M059J (cell line): ENCODE data around the gene SRRM4. TPM values are rescaled to one million over a fixed set of nuclear protein-coding genes. Genes with fewer than 3 reads are reported as not detected.

ENCODE experiments used
- DNase-seq: peaks from one replicate; pipeline ENCODE4 v3.0.0-alpha.2; 2012; ENCODE audit warnings: low read depth
- total RNA-seq: library from RNA; depleted of rRNA; stranded (reverse); fragments of >200 nt; shearing (Covaris generic); gene quantifications from 2 replicates; pipeline ENCODE4 v1.2.3, GENCODE V29; 2014

Gene SRRM4
- total RNA-seq, 1 experiment from 2014 or later, result not detected

- DNase-seq, result no peak
Observed at GRCh38 chr12:119117936-119118335, 136.6 kb downstream of the SRRM4 start.

GRCh38 chr12:119118625-119119024 is 137.3 kb downstream of the SRRM4 start:
- DNase-seq, result no peak

DNA sequence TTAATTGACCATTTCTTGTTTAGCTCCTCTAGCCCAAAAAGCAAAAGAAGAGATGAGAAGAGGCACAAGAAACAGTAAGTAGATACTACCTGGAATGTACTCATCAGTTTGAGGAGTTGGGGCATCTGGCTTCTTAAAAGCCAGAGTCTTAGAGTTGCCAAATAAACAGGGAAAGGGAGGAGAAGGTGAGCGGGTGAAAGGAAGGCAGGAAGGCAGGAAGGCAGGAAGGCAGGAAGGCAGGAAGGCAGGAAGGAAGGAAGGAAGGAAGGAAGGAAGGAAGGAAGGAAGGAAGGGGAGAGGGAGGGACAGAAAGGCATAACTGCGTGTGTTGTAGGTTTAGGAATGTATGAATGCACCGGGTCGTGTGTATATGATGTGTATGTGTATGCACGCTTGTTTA is 140.7 kb downstream of the SRRM4 start:
- no peak for DNase-seq

GRCh38 chr12:119122751-119123150 is 141.4 kb downstream of the SRRM4 start:
- no peak for DNase-seq

- DNase-seq, result no peak
Observed at GRCh38 chr12:119128527-119128926, 147.2 kb downstream of the SRRM4 start.

DNA sequence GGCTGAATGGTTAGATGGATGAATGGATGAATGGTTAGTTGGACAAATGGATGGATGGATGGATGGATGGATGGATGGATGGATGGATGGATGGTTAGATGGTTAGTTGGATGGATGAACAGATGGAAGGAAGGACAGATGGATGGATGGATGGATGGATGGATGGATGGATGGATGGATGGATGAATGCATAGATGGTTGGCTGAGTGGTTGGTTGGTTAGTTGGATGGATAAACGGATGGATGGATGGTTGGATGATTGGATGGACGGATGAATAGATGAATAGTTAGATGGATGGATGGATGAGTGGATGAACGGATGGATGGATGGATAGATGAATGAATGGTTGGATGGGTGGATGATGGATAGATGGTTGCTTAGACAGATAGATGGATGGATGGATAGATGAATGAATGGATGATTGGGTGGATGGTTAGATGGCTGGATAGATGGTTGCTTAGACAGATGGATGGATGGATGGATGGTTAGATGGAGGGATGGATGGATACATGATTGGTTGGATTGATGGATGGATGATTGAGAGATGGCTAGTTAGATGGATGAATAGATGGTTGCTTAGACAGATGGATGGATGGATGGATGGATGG is 148.6 kb downstream of the SRRM4 start:
- DNase-seq, result no peak

DNA sequence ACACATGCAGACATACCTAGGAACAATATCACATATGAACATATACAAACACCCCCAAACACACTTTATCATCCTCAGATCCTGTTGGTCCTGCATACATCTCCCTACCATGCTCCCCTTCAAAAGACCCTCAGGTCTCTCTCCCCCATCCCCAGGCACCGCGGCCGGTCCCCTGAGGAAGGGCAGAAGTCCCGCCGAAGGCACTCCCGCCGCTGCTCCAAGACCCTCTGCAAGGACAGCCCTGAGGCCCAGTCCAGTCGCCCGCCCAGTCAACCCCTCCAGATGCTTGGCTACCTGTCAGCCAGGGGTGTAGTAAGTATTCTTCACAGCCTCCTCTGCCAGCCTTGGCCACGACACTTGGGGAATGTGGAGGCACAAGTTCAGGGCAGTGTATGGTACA is 149.2 kb downstream of the SRRM4 start:
- DNase-seq, result no peak

DNA sequence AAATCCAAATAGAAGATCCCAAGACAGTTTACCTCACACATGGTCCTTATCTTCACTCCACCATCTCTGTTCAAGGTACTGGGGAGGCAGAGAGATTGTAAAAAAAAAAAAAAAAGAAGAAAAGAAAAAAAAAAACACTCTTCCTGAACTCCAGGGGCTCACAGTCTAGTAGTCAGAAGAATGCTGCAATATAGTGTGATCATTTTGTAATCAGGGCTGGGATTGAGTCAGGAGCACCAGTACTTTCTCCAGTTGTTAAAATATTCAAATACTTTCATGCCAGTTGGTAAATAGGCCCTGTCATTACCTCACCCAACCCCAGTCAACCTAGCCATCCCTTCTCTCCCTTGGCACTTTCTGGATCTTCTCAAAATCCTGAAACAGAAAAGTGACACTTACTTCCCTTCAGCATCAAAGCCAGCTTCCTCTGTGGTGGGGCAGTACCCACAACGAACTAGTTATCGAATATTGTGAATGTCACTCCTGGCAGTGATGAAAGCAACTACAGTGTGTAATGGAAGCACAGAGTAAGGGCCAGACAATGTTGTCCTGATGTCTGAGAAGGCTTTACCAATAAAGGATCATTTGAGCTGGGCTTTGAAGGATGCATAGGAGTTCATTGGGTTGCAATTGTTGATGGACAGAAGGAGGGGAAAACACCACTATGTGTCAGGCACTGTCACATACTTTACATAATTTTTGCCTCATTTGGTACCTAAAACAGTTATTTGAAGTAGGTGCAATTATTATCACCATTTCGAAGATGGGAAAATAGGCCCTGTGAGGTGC is 153.1 kb downstream of the SRRM4 start:
- DNase-seq, result no peak

- no peak for DNase-seq
Observed at GRCh38 chr12:119136811-119137410, 155.6 kb downstream of the SRRM4 start.

DNA sequence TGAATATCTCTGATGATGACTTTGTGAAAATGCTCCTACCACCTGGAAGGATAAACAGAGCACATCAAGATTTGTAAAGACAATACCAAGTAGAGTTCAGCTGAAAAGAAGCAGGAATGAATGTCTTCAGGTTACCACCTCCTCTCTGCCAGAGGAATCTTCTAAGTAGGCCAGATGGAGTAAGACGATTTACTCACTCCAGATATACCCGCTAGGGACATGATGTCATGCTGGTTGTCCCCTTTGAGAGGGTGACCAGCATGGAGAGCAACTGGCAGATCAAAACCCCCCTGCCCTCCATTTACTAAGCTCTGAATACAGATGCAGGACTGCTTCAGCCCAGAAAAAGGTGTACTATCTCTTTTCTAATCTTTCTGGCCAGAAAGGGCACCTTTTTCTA is 158.1 kb downstream of the SRRM4 start:
- DNase-seq, result no peak

DNA sequence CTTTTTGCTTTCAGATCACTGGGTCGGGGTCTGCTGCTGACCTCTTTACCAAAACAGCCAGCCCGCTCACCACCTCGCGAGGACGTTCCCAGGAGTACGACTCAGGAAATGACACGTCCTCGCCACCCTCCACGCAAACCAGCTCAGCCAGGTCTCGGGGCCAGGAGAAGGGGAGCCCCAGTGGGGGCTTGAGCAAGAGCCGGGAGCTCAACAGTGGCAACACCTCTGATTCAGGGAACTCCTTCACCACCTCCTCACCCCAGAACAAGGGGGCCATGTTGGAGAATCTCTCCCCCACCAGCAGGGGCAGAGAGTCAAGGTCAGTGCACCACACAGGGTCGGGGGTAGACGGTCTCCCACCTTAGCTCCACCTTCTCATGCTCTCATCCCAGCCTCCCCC is 164.0 kb downstream of the SRRM4 start:
- no peak for DNase-seq

DNA sequence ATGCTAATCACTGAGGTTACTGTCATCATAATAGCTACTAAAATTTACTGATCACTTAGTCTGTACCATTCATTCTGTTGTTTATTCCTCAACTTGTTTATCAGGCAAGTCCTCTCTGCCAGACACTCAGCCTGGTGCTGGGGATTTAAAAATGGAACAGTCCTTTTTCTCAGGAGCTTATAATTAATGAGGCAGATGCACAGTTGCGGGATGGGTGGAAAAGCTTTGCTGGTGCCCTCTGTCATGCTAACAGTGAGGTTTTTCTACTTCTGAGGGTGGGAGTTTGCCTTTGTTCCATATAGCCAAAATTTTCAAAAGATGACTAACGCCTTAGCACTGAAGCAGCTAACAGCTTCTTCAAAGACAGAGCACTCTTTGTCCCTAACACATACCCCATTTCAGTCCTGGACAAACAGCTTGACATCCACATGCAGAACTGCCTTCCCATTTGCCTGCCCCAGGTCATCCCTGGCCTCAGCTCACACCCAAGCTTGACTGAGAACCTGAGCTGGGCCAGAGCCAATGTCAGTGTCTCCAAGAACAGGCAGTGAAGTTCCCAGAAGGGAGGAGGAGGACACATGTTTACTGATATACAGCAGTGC is 166.6 kb downstream of the SRRM4 start:
- no peak for DNase-seq

DNA sequence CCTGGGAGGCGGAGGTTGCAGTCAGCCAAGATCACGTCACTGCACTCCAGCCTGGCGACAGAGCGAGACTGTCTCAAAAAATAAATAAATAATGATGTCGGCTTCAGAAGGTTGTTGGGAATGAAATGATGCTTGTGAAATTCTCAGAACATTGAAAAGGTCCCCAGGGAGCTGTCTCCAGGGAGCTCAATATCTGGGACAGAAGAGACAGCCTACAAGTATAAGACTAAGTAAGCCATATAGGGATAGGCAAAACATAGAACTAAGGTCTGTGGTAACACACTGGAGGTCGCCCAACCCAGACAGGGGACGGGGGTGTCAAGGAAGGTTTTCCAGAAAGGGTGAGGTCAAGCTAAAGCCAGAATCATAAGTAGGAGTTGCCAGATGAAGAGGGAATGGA is 167.9 kb downstream of the SRRM4 start:
- no peak for DNase-seq

GRCh38 chr12:119151445-119152026 is 170.2 kb downstream of the SRRM4 start:
- no peak for DNase-seq

- DNase-seq, result peak; percentile 33
Observed at GRCh38 chr12:119153477-119154434, 172.4 kb downstream of the SRRM4 start.

DNA sequence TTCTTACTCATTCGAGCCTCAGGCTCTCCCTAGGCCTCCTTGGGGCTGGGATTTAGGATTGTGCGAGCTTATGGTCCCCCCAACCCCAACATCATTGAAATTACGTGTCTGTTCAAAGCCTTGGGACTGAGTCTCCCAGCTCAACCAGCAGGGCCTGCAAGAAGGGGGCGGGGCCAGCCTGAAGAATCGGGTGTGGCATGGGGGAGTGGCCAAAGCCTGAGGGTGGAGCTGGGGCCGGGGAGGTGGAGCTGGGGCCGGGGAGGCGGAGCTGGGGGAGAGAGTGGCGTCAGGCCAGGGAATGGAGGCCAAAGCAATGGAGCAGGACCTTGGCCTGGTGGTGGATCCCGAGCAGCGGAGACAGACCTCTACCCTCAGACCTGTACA is 173.1 kb downstream of the SRRM4 start:
- no peak for DNase-seq

DNA sequence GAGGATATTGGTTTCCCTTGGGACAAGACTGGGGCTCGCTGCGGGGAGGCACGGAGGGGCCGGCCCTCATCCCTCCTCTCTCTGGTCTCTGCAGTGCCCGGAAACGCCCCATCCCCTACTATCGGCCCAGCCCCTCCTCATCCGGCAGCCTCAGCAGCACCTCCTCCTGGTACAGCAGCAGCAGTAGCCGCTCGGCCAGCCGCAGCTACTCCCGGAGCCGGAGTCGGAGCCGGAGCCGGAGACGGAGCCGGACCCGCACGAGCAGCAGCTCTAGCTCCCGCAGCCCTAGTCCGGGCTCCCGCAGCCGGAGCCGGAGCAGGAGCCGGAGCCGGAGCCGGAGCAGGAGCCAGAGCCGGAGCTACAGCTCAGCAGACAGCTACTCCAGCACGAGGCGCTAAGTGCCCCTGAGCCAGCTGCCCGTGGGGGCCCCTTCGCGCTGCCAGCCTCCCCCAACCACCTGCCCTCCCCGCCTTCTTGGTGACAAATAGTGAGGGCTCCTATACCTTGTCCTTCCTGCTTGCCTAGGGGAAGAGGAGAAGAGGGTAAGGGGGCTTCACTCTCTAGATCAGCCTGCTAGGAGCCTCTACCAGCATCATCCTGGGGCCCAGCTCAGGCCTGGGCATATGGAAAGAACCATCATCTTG is 175.2 kb downstream of the SRRM4 start:
- DNase-seq, result no peak

- DNase-seq, result no peak
Observed at GRCh38 chr12:119157528-119157927, 176.2 kb downstream of the SRRM4 start.

GRCh38 chr12:119157978-119158377 is 176.6 kb downstream of the SRRM4 start:
- DNase-seq, result no peak

- no peak for DNase-seq
Observed at GRCh38 chr12:119158402-119158801, 177.1 kb downstream of the SRRM4 start.

- no peak for DNase-seq
Observed at GRCh38 chr12:119159844-119160243, 178.5 kb downstream of the SRRM4 start.
